Measurements from ENCODE around the gene TMEM135.

GRCh38 chr11:87173185-87174039 lies 135.7 kb downstream of the TMEM135 start:
- TF ChIP-seq CTCF (IDR thresholded peaks at IDR 0.05; ENCODE audit: insufficient read depth, low read depth, low read length) (no peak), EZH2 (IDR thresholded peaks at IDR 0.05; ENCODE audit: insufficient read depth, low read length) (no peak)
